Calu3 (cell line): ENCODE data around the gene VPS13D. TPM values are rescaled to one million over a fixed set of nuclear protein-coding genes. Genes with fewer than 3 reads are reported as not detected.

Experiments used
- BruUV-seq: library from RNA; stranded (reverse); fragments of 400-500 nt; replicated peaks from 2 replicates; lab custom pipeline; 2021; lab: Mats Ljungman, UMichigan
- CTCF ChIA-PET: fragments of 300-600 bp; sonication (Branson Sonifier 250); formaldehyde crosslinking; loops from one replicate; lab custom pipeline; 2022; ENCODE audit warnings: antibody characterized with exemption; lab: Charles Lee
- DNase-seq: peaks from one replicate; pipeline ENCODE4 v3.0.0; 2022
- H3K27ac Mint-ChIP-seq: one replicate; pipeline ENCODE4 v1.8.0; 2022; ENCODE audit warnings: mixed read lengths; ENCODE audit not compliant: unreplicated experiment
- H3K27me3 Mint-ChIP-seq: one replicate; pipeline ENCODE4 v1.8.0; 2022; ENCODE audit warnings: mixed read lengths; ENCODE audit not compliant: unreplicated experiment
- H3K36me3 Mint-ChIP-seq: one replicate; pipeline ENCODE4 v1.8.0; 2022; ENCODE audit warnings: mild to moderate bottlenecking, moderate library complexity, mixed read lengths; ENCODE audit not compliant: insufficient read depth, unreplicated experiment
- H3K4me1 Mint-ChIP-seq: one replicate; pipeline ENCODE4 v1.8.0; 2022; ENCODE audit warnings: mild to moderate bottlenecking, low read depth, mixed read lengths; ENCODE audit not compliant: unreplicated experiment
- H3K4me3 Mint-ChIP-seq: one replicate; pipeline ENCODE4 v1.8.0; 2022; ENCODE audit warnings: mild to moderate bottlenecking, low read depth, moderate library complexity, mixed read lengths; ENCODE audit not compliant: unreplicated experiment
- H3K9me3 Mint-ChIP-seq: one replicate; pipeline ENCODE4 v1.8.0; 2022; ENCODE audit warnings: low read depth, mixed read lengths; ENCODE audit not compliant: unreplicated experiment
- intact Hi-C: fragments of 100-400 bp; cut with micrococcal nuclease; formaldehyde crosslinking; loops from one replicate; pipeline ENCODE4 v1.10.0; 2022; ENCODE audit not compliant: unreplicated experiment
- total RNA-seq: library from RNA; stranded (reverse); gene quantifications from 2 replicates; pipeline ENCODE4 v1.2.3, GENCODE V29; 2022
- TF ChIP-seq, protein P1 (sequence below): fragments of 200-600 bp; IDR thresholded peaks from one replicate; pipeline ENCODE4 v1.8.0; 2022; ENCODE audit warnings: antibody characterized with exemption; ENCODE audit not compliant: unreplicated experiment

The VPS13D gene
- total RNA-seq, 1 experiment from 2014 or later: 30.6 TPM

DNA sequence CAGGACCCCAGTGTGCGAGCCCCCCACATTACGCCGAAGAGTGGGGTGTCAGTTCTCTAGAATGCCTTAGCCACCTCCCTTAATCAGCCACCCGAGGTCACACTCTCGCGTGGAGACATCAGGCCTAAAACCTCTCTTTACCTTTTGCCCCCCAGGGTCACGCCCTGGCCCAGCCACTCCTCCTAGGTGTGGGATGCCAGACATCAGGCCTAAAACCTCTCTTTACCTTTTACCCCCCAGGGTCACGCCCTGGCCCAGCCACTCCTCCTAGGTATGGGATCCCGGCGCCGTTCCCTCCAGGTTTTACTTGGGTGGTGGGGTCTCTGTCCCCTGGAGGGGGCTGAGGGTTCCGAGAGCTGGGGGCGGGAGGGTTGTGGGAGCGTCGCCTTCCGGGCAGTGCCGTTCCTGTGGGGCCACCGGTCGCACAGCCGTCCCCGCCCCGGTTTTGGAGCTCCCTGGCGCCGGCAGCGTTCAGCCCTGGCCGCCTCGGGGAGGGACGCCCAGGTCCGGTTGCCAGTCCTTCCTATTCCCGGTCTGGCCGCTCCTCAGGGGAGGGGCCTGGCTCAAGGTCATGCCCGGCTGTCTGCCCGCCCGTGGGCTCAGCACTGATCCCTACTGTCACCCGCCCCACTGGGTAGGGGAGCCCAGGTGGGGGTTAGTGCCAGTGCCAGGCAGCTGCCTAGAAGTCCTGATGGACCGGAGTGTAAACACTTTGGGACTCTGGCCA is 882 bp downstream of the VPS13D start:
- Mint-ChIP-seq H3K36me3 (peaks cover 11% of the 10 kb centered on the region), H3K4me1 (no peaks in the 10 kb centered on the region), H3K9me3 (no peaks in the 10 kb centered on the region), H3K27me3 (peaks cover 12% of the 10 kb centered on the region), H3K4me3 (peak overlapping the region; percentile 78), H3K27ac (no peak overlapping the region)
- peak; percentile 19 for DNase-seq
- intact Hi-C loops: no loop called here
- TF ChIP-seq, protein P1, sequence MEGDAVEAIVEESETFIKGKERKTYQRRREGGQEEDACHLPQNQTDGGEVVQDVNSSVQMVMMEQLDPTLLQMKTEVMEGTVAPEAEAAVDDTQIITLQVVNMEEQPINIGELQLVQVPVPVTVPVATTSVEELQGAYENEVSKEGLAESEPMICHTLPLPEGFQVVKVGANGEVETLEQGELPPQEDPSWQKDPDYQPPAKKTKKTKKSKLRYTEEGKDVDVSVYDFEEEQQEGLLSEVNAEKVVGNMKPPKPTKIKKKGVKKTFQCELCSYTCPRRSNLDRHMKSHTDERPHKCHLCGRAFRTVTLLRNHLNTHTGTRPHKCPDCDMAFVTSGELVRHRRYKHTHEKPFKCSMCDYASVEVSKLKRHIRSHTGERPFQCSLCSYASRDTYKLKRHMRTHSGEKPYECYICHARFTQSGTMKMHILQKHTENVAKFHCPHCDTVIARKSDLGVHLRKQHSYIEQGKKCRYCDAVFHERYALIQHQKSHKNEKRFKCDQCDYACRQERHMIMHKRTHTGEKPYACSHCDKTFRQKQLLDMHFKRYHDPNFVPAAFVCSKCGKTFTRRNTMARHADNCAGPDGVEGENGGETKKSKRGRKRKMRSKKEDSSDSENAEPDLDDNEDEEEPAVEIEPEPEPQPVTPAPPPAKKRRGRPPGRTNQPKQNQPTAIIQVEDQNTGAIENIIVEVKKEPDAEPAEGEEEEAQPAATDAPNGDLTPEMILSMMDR: no peak
- no TSS peak for BruUV-seq
- CTCF ChIA-PET: no interaction called here

- Mint-ChIP-seq H3K9me3 (no peaks in the 10 kb centered on the region), H3K27me3 (peaks cover 12% of the 10 kb centered on the region), H3K4me1 (no peaks in the 10 kb centered on the region), H3K36me3 (peaks cover 11% of the 10 kb centered on the region), H3K4me3 (peak overlapping the region; percentile 78), H3K27ac (no peak overlapping the region)
- no peak for DNase-seq
- TF ChIP-seq, protein P1: no peak
- BruUV-seq: no TSS peak
- intact Hi-C loops: no loop called here
- CTCF ChIA-PET: no interaction called here
Observed at GRCh38 chr1:12231276-12231595, 1.4 kb downstream of the VPS13D start.

DNA sequence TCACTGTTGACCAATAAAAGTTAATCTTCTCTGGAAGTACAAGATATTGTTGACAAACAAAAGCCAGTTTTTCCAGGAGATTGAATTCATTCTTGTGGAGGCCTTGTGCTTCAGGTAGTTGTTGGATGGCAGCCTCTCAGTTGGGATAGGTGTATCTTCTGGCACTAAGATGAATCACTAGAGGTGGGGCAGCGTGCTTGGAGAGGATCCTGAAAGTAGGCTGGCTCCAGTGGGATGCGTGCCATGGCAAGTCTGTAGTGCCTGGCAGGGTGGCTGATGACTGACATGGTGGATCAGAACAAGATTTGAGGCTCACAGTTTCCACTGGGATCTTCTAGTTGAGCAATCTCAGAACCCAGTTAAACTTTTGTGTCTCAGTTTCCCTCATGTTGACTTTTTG is 2.4 kb downstream of the VPS13D start:
- no peak overlapping the region for H3K4me3 Mint-ChIP-seq
- no peaks in the 10 kb centered on the region for H3K4me1 Mint-ChIP-seq
- H3K27ac Mint-ChIP-seq: no peak overlapping the region
- peaks cover 12% of the 10 kb centered on the region for H3K27me3 Mint-ChIP-seq
- CTCF ChIA-PET: no interaction called here
- TF ChIP-seq, protein P1: no peak
- peaks cover 11% of the 10 kb centered on the region for H3K36me3 Mint-ChIP-seq
- BruUV-seq: no TSS peak
- no peaks in the 10 kb centered on the region for H3K9me3 Mint-ChIP-seq
- intact Hi-C loops: no loop called here
- DNase-seq: no peak

DNA sequence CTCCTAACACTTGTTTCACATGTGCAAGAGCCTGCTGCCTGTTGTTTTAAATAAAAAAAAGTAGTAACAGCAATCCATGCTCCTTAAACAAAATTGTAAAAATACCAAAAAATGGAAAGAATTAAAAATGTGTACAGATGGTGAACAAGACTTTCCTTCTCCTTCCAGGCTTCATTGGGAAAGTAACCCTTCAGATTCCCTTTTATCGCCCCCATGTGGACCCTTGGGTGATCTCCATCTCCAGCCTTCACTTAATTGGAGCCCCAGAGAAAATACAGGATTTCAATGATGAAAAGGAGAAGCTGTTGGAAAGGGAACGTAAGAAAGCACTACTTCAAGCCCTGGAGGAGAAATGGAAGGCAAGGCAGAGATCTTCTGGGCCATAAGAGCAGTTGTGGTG is 14.2 kb downstream of the VPS13D start:
- TF ChIP-seq, protein P1: no peak

More for the DNA sequence above, 14.2 kb downstream of the VPS13D start:
- intact Hi-C loops: no loop called here
- peaks cover 7% of the 10 kb centered on the region for H3K36me3 Mint-ChIP-seq
- DNase-seq: no peak
- H3K27ac Mint-ChIP-seq: no peak overlapping the region
- CTCF ChIA-PET: no interaction called here
- no TSS peak for BruUV-seq
- no peak overlapping the region for H3K4me3 Mint-ChIP-seq
- no peaks in the 10 kb centered on the region for H3K27me3 Mint-ChIP-seq
- no peaks in the 10 kb centered on the region for H3K9me3 Mint-ChIP-seq
- no peaks in the 10 kb centered on the region for H3K4me1 Mint-ChIP-seq
